GM19455 (cell line): ENCODE data around the gene ITM2A.

Experiments used
- ATAC-seq: cut with Tn5 transposase; IDR thresholded peaks from one replicate; pipeline ENCODE4 v1.9.1; 2021; ENCODE audit not compliant: unreplicated experiment

ITM2A gene

GRCh38 chrX:79325263-79325958, 41.7 kb downstream of the ITM2A start:
- ATAC-seq: no peak
